ENCODE results near the gene ALMS1. TPM values are rescaled to one million over a fixed set of nuclear protein-coding genes. Genes with fewer than 3 reads are reported as not detected.
"Not testable (repeated sequence)": the region's sequence is repeated elsewhere in the genome, so short reads cannot be mapped to it uniquely, and the experiment has no call there.

The ALMS1 gene
- total and polyA plus RNA-seq, 4 donors, result 22.0 to 55.3 (median 36.8) TPM

GRCh38 chr2:73532381-73532780 lies 146.7 kb downstream of the ALMS1 start:
- Histone ChIP-seq H3K36me3 (ENCODE audit: control insufficient read depth, insufficient read depth, low read length) (peaks cover 13% of the 10 kb centered on the region), H3K4me1 (ENCODE audit: control insufficient read depth, insufficient read depth, low read length) (no peaks in the 10 kb centered on the region), H3K4me3 (ENCODE audit: low read depth, low read length) (no peak overlapping the region), H3K27me3 (ENCODE audit: control insufficient read depth, insufficient read depth, low read length) (no peaks in the 10 kb centered on the region), H3K9me3 (ENCODE audit: control insufficient read depth, insufficient read depth, low read length) (peaks cover 7% of the 10 kb centered on the region), H3K27ac (ENCODE audit: low read depth, low read length) (no peak overlapping the region)
- no peak for DNase-seq (ENCODE audit: low read depth in 4 of 6, low spot score in 6 of 6)
- WGBS (ENCODE audit: insufficient coverage), result 83% methylated on average over 1 of the region's 1 CpG

DNA sequence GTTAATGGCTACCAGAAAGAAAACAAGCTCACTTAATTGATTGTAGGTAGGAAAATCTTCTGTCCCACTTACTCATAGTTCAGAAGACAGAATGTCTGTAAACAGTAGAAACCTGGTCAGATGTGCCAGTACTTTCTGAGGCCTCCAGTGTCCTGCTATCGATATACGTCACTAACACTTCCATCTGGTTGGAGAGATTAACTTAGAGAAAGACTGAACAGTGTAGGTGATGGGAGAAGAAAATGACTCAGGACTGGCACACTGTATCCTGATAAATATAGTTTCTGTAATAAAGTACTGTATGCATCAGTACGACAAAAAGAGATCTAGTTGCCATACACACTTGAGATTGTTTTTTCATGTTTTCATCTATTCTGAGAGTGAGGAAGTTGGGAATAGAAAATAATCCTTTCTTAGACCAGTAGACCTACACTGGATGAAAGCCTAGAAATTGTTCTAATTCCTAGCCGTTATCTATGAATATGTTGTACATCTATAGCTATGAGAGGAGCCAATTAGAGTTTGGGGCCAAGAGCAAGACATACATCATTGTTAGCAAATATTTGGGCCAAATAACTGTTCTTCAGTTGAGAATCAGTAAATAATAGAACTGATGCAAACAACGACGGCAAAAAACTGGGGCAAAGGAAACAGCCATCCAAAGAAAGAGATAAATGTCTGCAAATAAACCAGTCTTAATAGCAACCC lies 150.7 kb downstream of the ALMS1 start:
- no peak for DNase-seq (ENCODE audit: low read depth in 4 of 6, low spot score in 6 of 6)
- H3K4me1 ChIP-seq (ENCODE audit: control insufficient read depth, insufficient read depth, low read length), result no peaks in the 10 kb centered on the region
- no peaks in the 10 kb centered on the region for H3K9me3 ChIP-seq (ENCODE audit: control insufficient read depth, insufficient read depth, low read length)
- H3K27me3 ChIP-seq (ENCODE audit: control insufficient read depth, insufficient read depth, low read length), result no peaks in the 10 kb centered on the region
- no peak overlapping the region for H3K4me3 ChIP-seq (ENCODE audit: low read depth, low read length)
- peaks cover 15% of the 10 kb centered on the region for H3K36me3 ChIP-seq (ENCODE audit: control insufficient read depth, insufficient read depth, low read length)
- no peak overlapping the region for H3K27ac ChIP-seq (ENCODE audit: low read depth, low read length)
- WGBS (ENCODE audit: insufficient coverage), result 100% methylated on average over 2 of the region's 6 CpGs

- H3K9me3 ChIP-seq (ENCODE audit: control insufficient read depth, insufficient read depth, low read length); H3K4me1 ChIP-seq (ENCODE audit: control insufficient read depth, insufficient read depth, low read length); H3K27me3 ChIP-seq (ENCODE audit: control insufficient read depth, insufficient read depth, low read length); H3K27ac ChIP-seq (ENCODE audit: low read depth, low read length); H3K36me3 ChIP-seq (ENCODE audit: control insufficient read depth, insufficient read depth, low read length); H3K4me3 ChIP-seq (ENCODE audit: low read depth, low read length): not testable (repeated sequence)
- peak in 1 of 6 donors; percentile 33 for DNase-seq (ENCODE audit: low read depth in 4 of 6, low spot score in 6 of 6)
- 35% methylated on average over 5 of the region's 5 CpGs for WGBS (ENCODE audit: insufficient coverage)
These were observed 175.2 kb downstream of the ALMS1 start for GRCh38 chr2:73560875-73561274.

DNA sequence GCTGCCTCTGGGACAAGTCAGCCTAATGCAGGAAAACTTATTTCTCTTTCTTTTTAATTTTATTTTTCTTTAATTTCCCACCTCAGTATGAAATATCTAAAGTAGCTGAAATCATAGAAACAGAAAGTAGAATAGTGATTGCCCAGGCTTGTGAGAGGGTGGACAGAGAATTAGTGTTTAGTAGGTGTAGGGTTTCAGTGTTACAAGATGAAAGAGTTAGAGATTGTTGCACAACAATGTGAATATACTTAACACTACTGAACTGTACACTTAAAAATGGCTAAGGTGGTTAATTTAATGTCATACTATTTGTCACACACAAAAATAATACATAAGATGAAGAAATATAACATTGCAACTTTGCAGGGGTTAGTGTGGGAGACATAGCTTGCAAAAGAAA lies 175.8 kb downstream of the ALMS1 start:
- Histone ChIP-seq H3K27ac (ENCODE audit: low read depth, low read length) (no peak overlapping the region), H3K9me3 (ENCODE audit: control insufficient read depth, insufficient read depth, low read length) (no peaks in the 10 kb centered on the region), H3K4me1 (ENCODE audit: control insufficient read depth, insufficient read depth, low read length) (no peaks in the 10 kb centered on the region), H3K27me3 (ENCODE audit: control insufficient read depth, insufficient read depth, low read length) (no peaks in the 10 kb centered on the region), H3K4me3 (ENCODE audit: low read depth, low read length) (no peak overlapping the region), H3K36me3 (ENCODE audit: control insufficient read depth, insufficient read depth, low read length) (no peaks in the 10 kb centered on the region)
- no peak for DNase-seq (ENCODE audit: low read depth in 4 of 6, low spot score in 6 of 6)

DNA sequence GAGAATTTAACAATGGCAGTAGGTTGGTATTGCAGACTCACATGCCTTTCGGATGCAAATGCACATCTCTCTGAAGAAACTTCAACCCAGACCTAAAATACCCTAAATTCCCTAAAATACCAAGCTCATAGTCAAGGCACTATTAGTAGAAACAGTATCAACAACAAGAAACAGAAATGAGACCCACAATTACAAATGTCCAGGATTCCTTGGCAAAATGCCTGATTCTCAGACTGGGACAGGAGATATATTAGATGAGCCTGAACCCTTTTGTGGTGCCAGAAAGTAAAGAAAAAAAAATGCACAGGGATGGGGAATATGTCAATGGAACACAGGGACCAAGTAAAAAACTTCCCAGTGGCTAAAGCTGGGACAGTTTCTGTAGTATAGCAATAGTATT lies 179.3 kb downstream of the ALMS1 start:
- no peaks in the 10 kb centered on the region for H3K36me3 ChIP-seq (ENCODE audit: control insufficient read depth, insufficient read depth, low read length)
- WGBS (ENCODE audit: insufficient coverage), result no CpG with 5 or more reads among the region's 1 CpG
- H3K4me1 ChIP-seq (ENCODE audit: control insufficient read depth, insufficient read depth, low read length), result no peaks in the 10 kb centered on the region
- H3K9me3 ChIP-seq (ENCODE audit: control insufficient read depth, insufficient read depth, low read length), result no peaks in the 10 kb centered on the region
- H3K4me3 ChIP-seq (ENCODE audit: low read depth, low read length), result no peak overlapping the region
- H3K27ac ChIP-seq (ENCODE audit: low read depth, low read length), result no peak overlapping the region
- DNase-seq (ENCODE audit: low read depth in 4 of 6, low spot score in 6 of 6), result peak in 2 of 6 donors; percentile 1
- H3K27me3 ChIP-seq (ENCODE audit: control insufficient read depth, insufficient read depth, low read length), result no peaks in the 10 kb centered on the region

DNA sequence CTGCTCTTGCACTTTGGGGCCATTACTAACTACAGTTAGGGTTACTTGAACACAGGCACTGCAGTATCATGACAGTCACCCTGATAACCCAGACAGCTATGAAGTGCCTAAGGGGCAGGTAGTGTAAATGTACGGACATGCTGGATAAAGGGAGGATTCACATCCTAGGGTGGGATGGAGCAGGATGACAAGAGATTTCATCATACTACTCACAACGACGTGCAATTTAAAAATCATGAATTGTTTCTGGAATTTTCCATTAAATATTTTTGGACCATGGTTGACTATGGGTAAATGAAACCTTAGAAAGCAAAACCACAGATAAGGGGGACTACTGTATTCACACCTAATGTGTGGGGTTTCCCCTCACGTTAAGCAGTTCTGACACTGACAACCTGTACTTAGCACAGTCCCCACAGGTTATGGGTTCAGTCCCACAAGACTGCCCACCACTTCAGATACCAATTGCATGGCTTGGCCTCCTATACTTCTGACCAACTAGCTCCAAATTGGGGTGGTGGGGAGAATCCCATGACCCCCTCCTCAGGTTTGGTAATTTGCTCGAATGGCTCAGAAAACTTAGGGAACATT lies 180.7 kb downstream of the ALMS1 start:
- Histone ChIP-seq H3K27ac (ENCODE audit: low read depth, low read length) (no peak overlapping the region), H3K9me3 (ENCODE audit: control insufficient read depth, insufficient read depth, low read length) (no peaks in the 10 kb centered on the region), H3K36me3 (ENCODE audit: control insufficient read depth, insufficient read depth, low read length) (no peaks in the 10 kb centered on the region), H3K27me3 (ENCODE audit: control insufficient read depth, insufficient read depth, low read length) (no peaks in the 10 kb centered on the region), H3K4me1 (ENCODE audit: control insufficient read depth, insufficient read depth, low read length) (no peaks in the 10 kb centered on the region), H3K4me3 (ENCODE audit: low read depth, low read length) (no peak overlapping the region)
- DNase-seq (ENCODE audit: low read depth in 4 of 6, low spot score in 6 of 6), result no peak
- WGBS (ENCODE audit: insufficient coverage), result 100% methylated on average over 1 of the region's 5 CpGs

DNA sequence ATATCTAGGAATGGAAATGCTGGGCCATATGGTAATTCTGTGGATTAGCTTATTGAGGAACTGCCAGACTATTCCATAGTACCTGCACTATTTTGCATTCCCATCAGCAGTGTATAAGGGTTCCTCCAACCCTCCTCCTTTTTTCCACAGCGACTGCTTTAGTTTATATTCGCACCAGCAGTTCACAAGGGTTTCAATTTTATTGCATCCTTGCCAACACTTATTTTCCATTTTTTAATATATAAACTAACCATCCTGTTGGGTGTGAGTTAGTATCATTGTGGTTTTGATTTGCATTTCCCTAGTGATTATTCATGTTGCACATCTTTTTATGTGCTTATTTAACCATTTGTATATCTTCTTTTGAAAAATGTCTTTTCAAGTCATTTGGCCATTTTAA lies 189.6 kb downstream of the ALMS1 start:
- no peak overlapping the region for H3K27ac ChIP-seq (ENCODE audit: low read depth, low read length)
- H3K4me1 ChIP-seq (ENCODE audit: control insufficient read depth, insufficient read depth, low read length), result no peaks in the 10 kb centered on the region
- no peak overlapping the region for H3K4me3 ChIP-seq (ENCODE audit: low read depth, low read length)
- H3K36me3 ChIP-seq (ENCODE audit: control insufficient read depth, insufficient read depth, low read length), result no peaks in the 10 kb centered on the region
- H3K9me3 ChIP-seq (ENCODE audit: control insufficient read depth, insufficient read depth, low read length), result no peaks in the 10 kb centered on the region
- no peak for DNase-seq (ENCODE audit: low read depth in 4 of 6, low spot score in 6 of 6)
- no CpG with 5 or more reads among the region's 2 CpGs for WGBS (ENCODE audit: insufficient coverage)
- no peaks in the 10 kb centered on the region for H3K27me3 ChIP-seq (ENCODE audit: control insufficient read depth, insufficient read depth, low read length)

GRCh38 chr2:73582364-73582763 lies 196.7 kb downstream of the ALMS1 start:
- Histone ChIP-seq H3K27ac (ENCODE audit: low read depth, low read length) (no peak overlapping the region), H3K4me3 (ENCODE audit: low read depth, low read length) (no peak overlapping the region), H3K27me3 (ENCODE audit: control insufficient read depth, insufficient read depth, low read length) (no peaks in the 10 kb centered on the region), H3K36me3 (ENCODE audit: control insufficient read depth, insufficient read depth, low read length) (no peaks in the 10 kb centered on the region), H3K4me1 (ENCODE audit: control insufficient read depth, insufficient read depth, low read length) (no peaks in the 10 kb centered on the region), H3K9me3 (ENCODE audit: control insufficient read depth, insufficient read depth, low read length) (no peaks in the 10 kb centered on the region)
- whole genome bisulfite sequencing (ENCODE audit: insufficient coverage), result no CpG with 5 or more reads among the region's 2 CpGs
- DNase-seq (ENCODE audit: low read depth in 4 of 6, low spot score in 6 of 6), result no peak

- DNase-seq (ENCODE audit: low read depth in 4 of 6, low spot score in 6 of 6), result peak in 1 of 6 donors; percentile 16
- WGBS (ENCODE audit: insufficient coverage), result 17% methylated on average over 3 of the region's 4 CpGs
- Histone ChIP-seq H3K9me3 (ENCODE audit: control insufficient read depth, insufficient read depth, low read length) (no peaks in the 10 kb centered on the region), H3K4me3 (ENCODE audit: low read depth, low read length) (no peak overlapping the region), H3K4me1 (ENCODE audit: control insufficient read depth, insufficient read depth, low read length) (peaks cover 2% of the 10 kb centered on the region), H3K27me3 (ENCODE audit: control insufficient read depth, insufficient read depth, low read length) (no peaks in the 10 kb centered on the region), H3K27ac (ENCODE audit: low read depth, low read length) (peak overlapping the region; percentile 33), H3K36me3 (ENCODE audit: control insufficient read depth, insufficient read depth, low read length) (no peaks in the 10 kb centered on the region)
These were observed 202.5 kb downstream of the ALMS1 start for GRCh38 chr2:73588177-73588576.

DNA sequence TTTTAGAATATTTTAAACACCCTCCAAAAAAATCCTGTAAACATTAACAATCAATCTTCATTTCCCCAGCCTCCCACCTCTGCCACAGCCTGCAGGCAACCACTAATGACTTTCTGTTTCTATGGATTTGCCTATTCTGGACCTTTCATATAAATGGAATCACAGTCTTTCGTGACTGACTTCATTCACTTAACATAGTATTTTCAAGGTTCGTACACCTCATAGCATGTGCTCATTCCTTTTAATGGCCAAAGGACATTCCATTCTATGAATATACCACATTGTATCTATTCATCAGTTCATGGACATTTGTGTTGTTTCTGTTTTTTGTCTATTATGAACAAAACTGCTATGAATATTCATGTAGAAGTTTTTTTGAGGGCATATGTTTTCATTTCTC lies 208.0 kb downstream of the ALMS1 start:
- no peak overlapping the region for H3K27ac ChIP-seq (ENCODE audit: low read depth, low read length)
- no peaks in the 10 kb centered on the region for H3K4me1 ChIP-seq (ENCODE audit: control insufficient read depth, insufficient read depth, low read length)
- no peaks in the 10 kb centered on the region for H3K36me3 ChIP-seq (ENCODE audit: control insufficient read depth, insufficient read depth, low read length)
- no peak for DNase-seq (ENCODE audit: low read depth in 4 of 6, low spot score in 6 of 6)
- H3K27me3 ChIP-seq (ENCODE audit: control insufficient read depth, insufficient read depth, low read length), result no peaks in the 10 kb centered on the region
- no CpG with 5 or more reads among the region's 2 CpGs for WGBS (ENCODE audit: insufficient coverage)
- H3K4me3 ChIP-seq (ENCODE audit: low read depth, low read length), result no peak overlapping the region
- H3K9me3 ChIP-seq (ENCODE audit: control insufficient read depth, insufficient read depth, low read length), result no peaks in the 10 kb centered on the region
